ENCODE measurements around the gene DPP9. TPM values are rescaled to one million over a fixed set of nuclear protein-coding genes. Genes with fewer than 3 reads are reported as not detected.

Gene DPP9
- total RNA-seq, 2 donors from 2014 or later, result 36.2 to 50.4 TPM

GRCh38 chr19:4744451-4745174, 21.0 kb upstream of the DPP9 start:
- H3K27me3 ChIP-seq, result no peaks in the 10 kb centered on the region
- no peaks in the 10 kb centered on the region for H3K9me3 ChIP-seq
- H3K36me3 ChIP-seq, result no peaks in the 10 kb centered on the region
- TF ChIP-seq, protein P1, sequence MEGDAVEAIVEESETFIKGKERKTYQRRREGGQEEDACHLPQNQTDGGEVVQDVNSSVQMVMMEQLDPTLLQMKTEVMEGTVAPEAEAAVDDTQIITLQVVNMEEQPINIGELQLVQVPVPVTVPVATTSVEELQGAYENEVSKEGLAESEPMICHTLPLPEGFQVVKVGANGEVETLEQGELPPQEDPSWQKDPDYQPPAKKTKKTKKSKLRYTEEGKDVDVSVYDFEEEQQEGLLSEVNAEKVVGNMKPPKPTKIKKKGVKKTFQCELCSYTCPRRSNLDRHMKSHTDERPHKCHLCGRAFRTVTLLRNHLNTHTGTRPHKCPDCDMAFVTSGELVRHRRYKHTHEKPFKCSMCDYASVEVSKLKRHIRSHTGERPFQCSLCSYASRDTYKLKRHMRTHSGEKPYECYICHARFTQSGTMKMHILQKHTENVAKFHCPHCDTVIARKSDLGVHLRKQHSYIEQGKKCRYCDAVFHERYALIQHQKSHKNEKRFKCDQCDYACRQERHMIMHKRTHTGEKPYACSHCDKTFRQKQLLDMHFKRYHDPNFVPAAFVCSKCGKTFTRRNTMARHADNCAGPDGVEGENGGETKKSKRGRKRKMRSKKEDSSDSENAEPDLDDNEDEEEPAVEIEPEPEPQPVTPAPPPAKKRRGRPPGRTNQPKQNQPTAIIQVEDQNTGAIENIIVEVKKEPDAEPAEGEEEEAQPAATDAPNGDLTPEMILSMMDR (IDR thresholded peaks at IDR 0.05), result no peak
- H3K4me3 ChIP-seq, result no peak overlapping the region
- peak; percentile 59 for DNase-seq (ENCODE audit: low spot score)
- H3K4me1 ChIP-seq, result peaks cover 0 to 19% of the 10 kb centered on the region in 2 donors
- peak overlapping the region in 1 of 2 donors; percentile 4 for H3K27ac ChIP-seq

DNA sequence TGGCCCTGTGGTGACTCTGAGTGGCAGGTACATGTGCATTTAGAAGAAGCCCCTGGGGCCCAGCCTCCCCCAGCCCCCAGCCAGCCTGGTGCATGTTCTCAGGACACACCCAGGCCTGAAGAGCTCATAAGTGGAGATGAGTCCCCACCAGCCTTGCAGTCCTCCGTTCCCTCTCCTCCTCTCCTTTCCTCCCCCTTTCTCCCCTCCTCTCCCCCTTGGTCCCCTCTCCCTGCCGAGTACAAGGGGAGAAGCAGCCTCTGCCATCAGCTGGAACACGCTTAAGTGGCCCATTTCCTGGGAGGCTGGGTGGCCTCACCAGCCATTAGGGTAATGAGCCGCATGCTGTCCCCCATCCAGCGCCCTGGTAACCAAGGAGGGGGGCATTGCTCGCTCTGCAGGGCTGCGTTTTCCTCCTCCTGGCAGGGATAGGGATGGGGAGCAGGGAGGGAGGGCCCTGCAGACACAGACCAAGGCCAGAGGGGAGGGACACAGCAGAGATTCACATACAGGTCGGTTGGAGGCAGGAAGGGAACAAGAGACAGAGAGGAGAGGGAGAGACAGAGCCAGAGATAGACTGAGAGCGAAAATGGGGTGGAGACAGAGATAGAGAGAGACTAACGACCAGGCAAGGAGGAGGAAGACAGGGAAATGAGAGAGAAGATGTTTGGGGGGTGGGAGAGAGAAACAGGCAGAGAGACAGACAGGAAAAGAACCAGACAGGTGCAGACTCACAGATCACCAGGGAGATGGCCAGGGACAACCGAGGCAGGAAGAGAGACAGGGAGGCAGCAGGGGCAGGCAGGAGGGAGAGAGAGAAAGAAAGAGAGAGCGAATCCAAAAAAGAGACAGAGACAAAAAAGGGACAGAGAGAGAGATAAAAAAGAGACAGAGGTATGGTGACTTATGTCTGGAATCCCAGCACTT, 19.3 kb upstream of the DPP9 start:
- Histone ChIP-seq H3K27ac (peak overlapping the region in 1 of 2 donors; percentile 5), H3K9me3 (no peaks in the 10 kb centered on the region), H3K36me3 (no peaks in the 10 kb centered on the region), H3K27me3 (no peaks in the 10 kb centered on the region), H3K4me3 (no peak overlapping the region), H3K4me1 (peaks cover 0 to 19% of the 10 kb centered on the region in 2 donors)
- DNase-seq (ENCODE audit: low spot score), result no peak
- TF ChIP-seq, protein P1 (IDR thresholded peaks at IDR 0.05), result no peak

GRCh38 chr19:4740092-4740491, 16.4 kb upstream of the DPP9 start:
- no peak for DNase-seq (ENCODE audit: low spot score)
- Histone ChIP-seq H3K4me3 (no peak overlapping the region), H3K4me1 (peaks cover 0 to 15% of the 10 kb centered on the region in 2 donors), H3K36me3 (no peaks in the 10 kb centered on the region), H3K27me3 (no peaks in the 10 kb centered on the region), H3K9me3 (no peaks in the 10 kb centered on the region), H3K27ac (no peak overlapping the region)
- TF ChIP-seq, protein P1 (IDR thresholded peaks at IDR 0.05), result no peak

GRCh38 chr19:4738734-4739133, 15.1 kb upstream of the DPP9 start:
- H3K27ac ChIP-seq, result no peak overlapping the region
- H3K9me3 ChIP-seq, result no peaks in the 10 kb centered on the region
- DNase-seq (ENCODE audit: low spot score), result no peak
- H3K4me3 ChIP-seq, result no peak overlapping the region
- TF ChIP-seq, protein P1 (IDR thresholded peaks at IDR 0.05), result no peak
- H3K4me1 ChIP-seq, result peaks cover 0 to 7% of the 10 kb centered on the region in 2 donors
- no peaks in the 10 kb centered on the region for H3K27me3 ChIP-seq
- H3K36me3 ChIP-seq, result no peaks in the 10 kb centered on the region

- Histone ChIP-seq H3K27ac (no peak overlapping the region), H3K9me3 (no peaks in the 10 kb centered on the region), H3K4me1 (peaks cover 0 to 7% of the 10 kb centered on the region in 2 donors), H3K4me3 (no peak overlapping the region), H3K36me3 (no peaks in the 10 kb centered on the region), H3K27me3 (no peaks in the 10 kb centered on the region)
- TF ChIP-seq, protein P1 (IDR thresholded peaks at IDR 0.05), result no peak
- no peak for DNase-seq (ENCODE audit: low spot score)
Observed at GRCh38 chr19:4737955-4738600, 14.4 kb upstream of the DPP9 start.

Data from right atrium auricular region (tissue), 2 donors.